Gastroesophageal sphincter (tissue), 3 donors: ENCODE results near the gene CTNNBIP1.

Experiments used
- EP300 ChIP-seq: sonication (generic); formaldehyde crosslinking; IDR thresholded peaks from one replicate; pipeline ENCODE4 v1.6.1; 2017; ENCODE audit warnings: antibody characterized with exemption, mild to moderate bottlenecking
- POLR2A ChIP-seq, 2 donors: fragments of 450-650 bp; IDR thresholded peaks; one replicate each; pipeline ENCODE4 v1.6.1; 2017; ENCODE audit warnings: antibody characterized with exemption in 2 of 2, mild to moderate bottlenecking in 2 of 2, moderate library complexity in 1 of 2
- POLR2AphosphoS5 ChIP-seq: sonication (generic); formaldehyde crosslinking; IDR thresholded peaks from one replicate; pipeline ENCODE4 v1.6.1; 2017; ENCODE audit warnings: antibody characterized with exemption
- TF ChIP-seq, protein P1 (sequence below), 4 experiments: fragments of 200-600 bp in 2 of 4; fragments of 450-650 bp in 2 of 4; sonication (generic) in 1 of 4; IDR thresholded peaks; one replicate each; pipeline ENCODE4 v1.5.1; 2017 to 2019; ENCODE audit warnings: antibody characterized with exemption in 4 of 4, mild to moderate bottlenecking in 2 of 4, moderate library complexity in 2 of 4

DNA sequence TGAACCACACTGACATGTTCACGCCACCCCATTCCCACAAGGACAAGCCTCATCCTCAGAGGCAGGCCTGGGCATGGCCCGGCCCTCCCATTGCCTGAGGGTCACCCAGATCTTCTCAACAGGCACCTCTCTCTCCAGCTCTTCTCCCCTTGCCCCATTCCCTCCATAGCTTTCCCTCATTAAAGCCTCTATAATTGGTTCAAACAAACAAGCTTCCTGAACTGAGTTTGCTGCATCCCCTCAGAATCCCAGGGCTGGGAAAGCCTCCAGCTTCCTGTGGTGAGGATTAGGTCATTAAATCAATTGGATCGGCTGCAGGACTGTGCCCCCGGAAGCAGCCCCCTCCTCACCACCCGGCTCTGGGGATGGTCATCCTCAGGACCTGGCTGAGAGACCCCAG lies 18.9 kb downstream of the CTNNBIP1 start:
- TF ChIP-seq, protein P1, sequence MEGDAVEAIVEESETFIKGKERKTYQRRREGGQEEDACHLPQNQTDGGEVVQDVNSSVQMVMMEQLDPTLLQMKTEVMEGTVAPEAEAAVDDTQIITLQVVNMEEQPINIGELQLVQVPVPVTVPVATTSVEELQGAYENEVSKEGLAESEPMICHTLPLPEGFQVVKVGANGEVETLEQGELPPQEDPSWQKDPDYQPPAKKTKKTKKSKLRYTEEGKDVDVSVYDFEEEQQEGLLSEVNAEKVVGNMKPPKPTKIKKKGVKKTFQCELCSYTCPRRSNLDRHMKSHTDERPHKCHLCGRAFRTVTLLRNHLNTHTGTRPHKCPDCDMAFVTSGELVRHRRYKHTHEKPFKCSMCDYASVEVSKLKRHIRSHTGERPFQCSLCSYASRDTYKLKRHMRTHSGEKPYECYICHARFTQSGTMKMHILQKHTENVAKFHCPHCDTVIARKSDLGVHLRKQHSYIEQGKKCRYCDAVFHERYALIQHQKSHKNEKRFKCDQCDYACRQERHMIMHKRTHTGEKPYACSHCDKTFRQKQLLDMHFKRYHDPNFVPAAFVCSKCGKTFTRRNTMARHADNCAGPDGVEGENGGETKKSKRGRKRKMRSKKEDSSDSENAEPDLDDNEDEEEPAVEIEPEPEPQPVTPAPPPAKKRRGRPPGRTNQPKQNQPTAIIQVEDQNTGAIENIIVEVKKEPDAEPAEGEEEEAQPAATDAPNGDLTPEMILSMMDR (IDR thresholded peaks at IDR 0.05) = no peak
- TF ChIP-seq EP300 (no peak), POLR2A (IDR thresholded peaks at IDR 0.05) (no peak), POLR2AphosphoS5 (no peak)
